GM12874 (cell line): ENCODE data around the gene ADAMTS15.

Experiments
- TF ChIP-seq, protein P1 (sequence below): IDR thresholded peaks from 2 replicates; pipeline ENCODE4 v1.5.1; 2011; ENCODE audit warnings: low read depth, mild to moderate bottlenecking, control low read depth, low read length, moderate library complexity; ENCODE audit not compliant: insufficient read depth

The ADAMTS15 gene, protein sequence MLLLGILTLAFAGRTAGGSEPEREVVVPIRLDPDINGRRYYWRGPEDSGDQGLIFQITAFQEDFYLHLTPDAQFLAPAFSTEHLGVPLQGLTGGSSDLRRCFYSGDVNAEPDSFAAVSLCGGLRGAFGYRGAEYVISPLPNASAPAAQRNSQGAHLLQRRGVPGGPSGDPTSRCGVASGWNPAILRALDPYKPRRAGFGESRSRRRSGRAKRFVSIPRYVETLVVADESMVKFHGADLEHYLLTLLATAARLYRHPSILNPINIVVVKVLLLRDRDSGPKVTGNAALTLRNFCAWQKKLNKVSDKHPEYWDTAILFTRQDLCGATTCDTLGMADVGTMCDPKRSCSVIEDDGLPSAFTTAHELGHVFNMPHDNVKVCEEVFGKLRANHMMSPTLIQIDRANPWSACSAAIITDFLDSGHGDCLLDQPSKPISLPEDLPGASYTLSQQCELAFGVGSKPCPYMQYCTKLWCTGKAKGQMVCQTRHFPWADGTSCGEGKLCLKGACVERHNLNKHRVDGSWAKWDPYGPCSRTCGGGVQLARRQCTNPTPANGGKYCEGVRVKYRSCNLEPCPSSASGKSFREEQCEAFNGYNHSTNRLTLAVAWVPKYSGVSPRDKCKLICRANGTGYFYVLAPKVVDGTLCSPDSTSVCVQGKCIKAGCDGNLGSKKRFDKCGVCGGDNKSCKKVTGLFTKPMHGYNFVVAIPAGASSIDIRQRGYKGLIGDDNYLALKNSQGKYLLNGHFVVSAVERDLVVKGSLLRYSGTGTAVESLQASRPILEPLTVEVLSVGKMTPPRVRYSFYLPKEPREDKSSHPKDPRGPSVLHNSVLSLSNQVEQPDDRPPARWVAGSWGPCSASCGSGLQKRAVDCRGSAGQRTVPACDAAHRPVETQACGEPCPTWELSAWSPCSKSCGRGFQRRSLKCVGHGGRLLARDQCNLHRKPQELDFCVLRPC

DNA sequence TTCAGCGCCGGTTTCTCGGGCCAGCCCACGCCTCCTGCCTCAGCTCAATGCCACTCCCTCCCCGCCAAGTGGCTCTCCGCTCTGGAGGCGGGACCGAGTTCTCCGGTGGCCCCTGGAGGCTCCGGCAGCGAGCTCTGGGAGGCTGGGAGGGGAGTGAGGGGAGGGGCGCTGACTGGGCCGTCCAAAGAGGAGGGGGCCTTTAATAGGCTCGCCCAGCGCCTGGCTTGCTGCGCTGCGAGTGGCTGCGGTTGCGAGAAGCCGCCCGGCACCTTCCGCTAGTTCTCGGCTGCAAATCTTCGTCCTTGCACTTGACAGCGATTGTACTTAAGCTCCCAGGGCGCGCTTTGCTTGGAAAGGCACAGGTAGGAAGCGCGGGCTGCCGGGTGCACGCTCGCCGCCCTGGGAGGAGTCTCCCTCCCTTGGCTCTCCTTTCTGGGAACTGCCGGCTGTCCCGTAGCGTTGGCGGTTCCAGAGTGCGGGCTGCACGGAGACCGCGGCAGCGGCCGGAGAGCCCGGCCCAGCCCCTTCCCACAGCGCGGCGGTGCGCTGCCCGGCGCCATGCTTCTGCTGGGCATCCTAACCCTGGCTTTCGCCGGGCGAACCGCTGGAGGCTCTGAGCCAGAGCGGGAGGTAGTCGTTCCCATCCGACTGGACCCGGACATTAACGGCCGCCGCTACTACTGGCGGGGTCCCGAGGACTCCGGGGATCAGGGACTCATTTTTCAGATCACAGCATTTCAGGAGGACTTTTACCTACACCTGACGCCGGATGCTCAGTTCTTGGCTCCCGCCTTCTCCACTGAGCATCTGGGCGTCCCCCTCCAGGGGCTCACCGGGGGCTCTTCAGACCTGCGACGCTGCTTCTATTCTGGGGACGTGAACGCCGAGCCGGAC lies at the start of gene ADAMTS15:
ADAMTS15 (plus strand) TSS at position 230 of the 894 bp plus-strand sequence; CDS start at position 559, 329 bp downstream.
- TF ChIP-seq, protein P1, sequence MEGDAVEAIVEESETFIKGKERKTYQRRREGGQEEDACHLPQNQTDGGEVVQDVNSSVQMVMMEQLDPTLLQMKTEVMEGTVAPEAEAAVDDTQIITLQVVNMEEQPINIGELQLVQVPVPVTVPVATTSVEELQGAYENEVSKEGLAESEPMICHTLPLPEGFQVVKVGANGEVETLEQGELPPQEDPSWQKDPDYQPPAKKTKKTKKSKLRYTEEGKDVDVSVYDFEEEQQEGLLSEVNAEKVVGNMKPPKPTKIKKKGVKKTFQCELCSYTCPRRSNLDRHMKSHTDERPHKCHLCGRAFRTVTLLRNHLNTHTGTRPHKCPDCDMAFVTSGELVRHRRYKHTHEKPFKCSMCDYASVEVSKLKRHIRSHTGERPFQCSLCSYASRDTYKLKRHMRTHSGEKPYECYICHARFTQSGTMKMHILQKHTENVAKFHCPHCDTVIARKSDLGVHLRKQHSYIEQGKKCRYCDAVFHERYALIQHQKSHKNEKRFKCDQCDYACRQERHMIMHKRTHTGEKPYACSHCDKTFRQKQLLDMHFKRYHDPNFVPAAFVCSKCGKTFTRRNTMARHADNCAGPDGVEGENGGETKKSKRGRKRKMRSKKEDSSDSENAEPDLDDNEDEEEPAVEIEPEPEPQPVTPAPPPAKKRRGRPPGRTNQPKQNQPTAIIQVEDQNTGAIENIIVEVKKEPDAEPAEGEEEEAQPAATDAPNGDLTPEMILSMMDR, result no peak

DNA sequence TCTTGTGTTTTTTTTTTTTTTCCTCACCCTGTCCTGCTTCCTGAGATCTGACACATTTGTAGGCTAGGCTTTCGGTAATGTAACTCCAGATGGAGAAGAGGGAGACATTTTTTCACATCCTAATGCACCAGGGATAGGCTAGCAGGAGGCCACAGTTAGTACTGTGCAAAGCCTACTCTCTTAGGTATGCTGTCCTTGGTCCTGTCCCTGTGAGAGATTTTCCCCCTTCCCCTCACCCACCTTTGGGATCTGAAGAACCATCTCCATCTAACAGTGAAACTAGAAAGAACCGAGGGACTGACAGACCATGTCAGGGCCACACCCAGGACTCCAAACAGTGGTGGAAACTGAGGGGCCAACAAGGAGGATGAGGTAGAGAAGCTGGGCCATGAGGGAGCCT lies 49.2 kb upstream of the ADAMTS15 start:
- TF ChIP-seq, protein P1, result no peak

DNA sequence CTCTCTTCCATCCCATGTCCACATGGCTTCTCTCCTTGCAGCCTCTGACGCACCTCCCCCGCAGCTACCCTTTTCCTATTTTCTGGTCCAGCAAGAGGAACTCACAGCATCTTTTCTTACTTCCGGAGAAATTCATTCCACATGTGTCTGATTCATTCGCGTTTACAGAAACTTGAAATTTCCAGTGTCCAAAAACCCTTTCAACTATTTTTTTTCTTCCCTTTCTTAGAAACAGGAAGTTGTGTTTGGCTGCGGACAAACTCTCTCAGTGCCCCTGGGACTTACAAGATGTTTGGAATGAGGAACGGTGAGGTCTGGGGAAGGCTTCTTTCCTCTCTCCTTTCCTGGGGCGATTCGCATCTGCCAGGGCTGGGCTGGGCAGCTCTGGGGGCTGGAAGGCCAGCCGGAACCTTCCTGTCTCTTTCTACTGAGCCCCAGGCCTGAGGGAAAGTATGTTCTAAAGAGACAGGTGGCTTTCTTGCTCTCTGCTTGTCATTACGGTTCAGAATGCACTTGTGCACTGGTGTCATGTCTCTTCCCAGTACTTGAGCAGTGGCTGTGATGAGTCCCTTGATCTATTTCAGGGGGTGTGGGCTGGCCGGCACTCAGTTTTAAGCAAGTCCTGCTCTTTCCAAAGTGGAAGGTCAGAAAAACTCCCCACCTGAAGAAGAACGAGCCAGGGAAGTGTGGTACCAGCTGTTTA lies 47.5 kb upstream of the ADAMTS15 start:
- TF ChIP-seq, protein P1, result no peak

DNA sequence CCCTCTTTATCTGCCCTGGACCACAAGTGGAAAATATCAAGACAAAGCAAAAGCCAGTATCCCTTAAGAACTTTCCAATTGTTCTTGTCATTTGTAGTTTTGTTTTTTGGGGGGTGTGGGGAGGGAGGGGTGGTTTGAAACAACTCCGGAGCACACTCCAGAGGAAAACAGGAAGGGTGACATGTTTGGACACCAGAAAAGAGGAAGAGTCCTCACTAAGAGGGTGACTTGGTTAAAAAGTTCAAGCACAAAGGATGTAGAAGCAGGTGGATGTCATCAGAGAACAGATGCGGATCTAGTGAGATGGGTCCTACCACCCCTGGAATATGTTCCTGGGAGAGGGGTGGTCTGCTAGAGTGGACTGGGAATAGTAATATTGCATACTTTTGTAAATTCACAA lies 45.9 kb upstream of the ADAMTS15 start:
- TF ChIP-seq, protein P1, result no peak

DNA sequence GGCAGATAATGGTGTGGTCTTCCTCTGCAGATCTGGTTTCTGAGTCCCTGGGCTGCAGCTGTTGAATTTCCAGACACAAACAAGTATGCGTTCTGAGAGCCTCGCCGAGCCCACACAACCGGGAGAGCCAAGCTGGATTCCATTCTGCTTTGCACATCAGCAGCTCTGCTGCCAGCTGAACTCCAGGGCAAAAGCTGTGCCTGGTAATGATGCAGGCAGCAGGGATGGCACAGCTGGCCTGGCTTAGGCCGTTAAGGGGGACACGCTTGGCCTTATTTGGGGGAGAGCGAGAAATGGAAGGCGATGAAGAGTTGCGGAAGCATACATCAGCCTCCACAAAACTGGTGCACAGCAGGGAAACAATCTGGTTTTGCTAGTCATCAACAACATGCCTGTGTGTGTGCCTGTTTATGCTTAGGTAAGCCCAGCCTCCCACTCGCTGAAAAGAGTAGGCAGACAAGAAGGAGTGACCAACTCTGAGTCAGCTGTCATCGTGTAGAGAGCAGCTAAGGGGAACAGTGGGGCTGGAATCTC lies 45.1 kb upstream of the ADAMTS15 start:
- TF ChIP-seq, protein P1, result no peak

DNA sequence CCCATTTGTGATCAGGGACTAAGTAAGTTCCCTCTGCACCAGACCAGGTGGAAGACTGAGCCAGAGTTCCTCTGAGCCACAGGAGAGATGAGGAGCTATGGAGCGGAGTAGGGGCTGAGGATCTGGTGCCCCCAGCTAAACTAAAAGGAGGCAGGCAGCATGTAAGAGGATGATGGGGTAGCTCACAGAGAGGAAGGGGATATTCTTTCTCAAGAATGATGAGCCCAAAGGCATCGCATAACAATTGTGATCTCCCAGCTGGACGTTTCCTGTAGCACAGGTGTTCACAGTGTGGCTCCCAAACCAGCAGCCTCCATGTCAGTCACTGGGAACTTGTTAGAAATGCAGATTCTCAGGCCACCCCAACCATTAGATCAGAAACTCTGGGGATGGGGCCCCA lies 44.5 kb upstream of the ADAMTS15 start:
- TF ChIP-seq, protein P1, result no peak
